OCI-LY1 (cell line): ENCODE measurements around the gene MBOAT1.

Experiments used
- EZH2 ChIP-seq: fragments of 200-600 bp; sonication (generic), shearing (Covaris generic); IDR thresholded peaks from 2 replicates; pipeline ENCODE4 v1.8.0; 2017; ENCODE audit warnings: borderline replicate concordance, mixed run types, mild to moderate bottlenecking, antibody characterized with exemption, low read length, moderate library complexity, mixed read lengths
- TF ChIP-seq, protein P1 (sequence below): fragments of 200-600 bp; sonication (generic), shearing (Covaris generic); IDR thresholded peaks from 2 replicates; pipeline ENCODE4 v1.5.1; 2017; ENCODE audit warnings: mild to moderate bottlenecking, antibody characterized with exemption, low read length, moderate library complexity, mixed read lengths

- TF ChIP-seq, protein P1, sequence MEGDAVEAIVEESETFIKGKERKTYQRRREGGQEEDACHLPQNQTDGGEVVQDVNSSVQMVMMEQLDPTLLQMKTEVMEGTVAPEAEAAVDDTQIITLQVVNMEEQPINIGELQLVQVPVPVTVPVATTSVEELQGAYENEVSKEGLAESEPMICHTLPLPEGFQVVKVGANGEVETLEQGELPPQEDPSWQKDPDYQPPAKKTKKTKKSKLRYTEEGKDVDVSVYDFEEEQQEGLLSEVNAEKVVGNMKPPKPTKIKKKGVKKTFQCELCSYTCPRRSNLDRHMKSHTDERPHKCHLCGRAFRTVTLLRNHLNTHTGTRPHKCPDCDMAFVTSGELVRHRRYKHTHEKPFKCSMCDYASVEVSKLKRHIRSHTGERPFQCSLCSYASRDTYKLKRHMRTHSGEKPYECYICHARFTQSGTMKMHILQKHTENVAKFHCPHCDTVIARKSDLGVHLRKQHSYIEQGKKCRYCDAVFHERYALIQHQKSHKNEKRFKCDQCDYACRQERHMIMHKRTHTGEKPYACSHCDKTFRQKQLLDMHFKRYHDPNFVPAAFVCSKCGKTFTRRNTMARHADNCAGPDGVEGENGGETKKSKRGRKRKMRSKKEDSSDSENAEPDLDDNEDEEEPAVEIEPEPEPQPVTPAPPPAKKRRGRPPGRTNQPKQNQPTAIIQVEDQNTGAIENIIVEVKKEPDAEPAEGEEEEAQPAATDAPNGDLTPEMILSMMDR, result no peak
- TF ChIP-seq EZH2, result no peak
Observed at GRCh38 chr6:20198775-20199174, 13.5 kb downstream of the MBOAT1 start.
